RWPE1 (cell line): ENCODE results near the gene SGTA.
"Not testable (repeated sequence)": the region's sequence is repeated elsewhere in the genome, so short reads cannot be mapped to it uniquely, and the experiment has no call there.

ENCODE experiments used
- CTCF ChIA-PET: fragments of 350-600 bp; sonication (Branson Sonifier 250); formaldehyde crosslinking; extraction: SDS; loops from one replicate; lab custom pipeline; 2021; lab: Yijun Ruan, JAX
- POLR2A ChIA-PET: fragments of 400-600 bp; formaldehyde crosslinking; extraction: SDS; loops from one replicate; lab custom pipeline; 2020; ENCODE audit warnings: antibody characterized with exemption; ENCODE audit not compliant: low non-redundant PET; lab: Yijun Ruan, JAX
- DNase-seq: peaks from one replicate; pipeline ENCODE4 v3.0.0; 2012; ENCODE audit warnings: low spot score
- H3K27ac ChIP-seq: fragments of 450-650 bp; 2 replicates; pipeline ENCODE4 v1.5.1; 2017
- TF ChIP-seq, protein P1 (sequence below): fragments of 450-650 bp; conservative IDR thresholded peaks from 2 replicates; pipeline ENCODE4 v1.5.1; 2017; ENCODE audit warnings: low read depth, mild to moderate bottlenecking

SGTA gene

DNA sequence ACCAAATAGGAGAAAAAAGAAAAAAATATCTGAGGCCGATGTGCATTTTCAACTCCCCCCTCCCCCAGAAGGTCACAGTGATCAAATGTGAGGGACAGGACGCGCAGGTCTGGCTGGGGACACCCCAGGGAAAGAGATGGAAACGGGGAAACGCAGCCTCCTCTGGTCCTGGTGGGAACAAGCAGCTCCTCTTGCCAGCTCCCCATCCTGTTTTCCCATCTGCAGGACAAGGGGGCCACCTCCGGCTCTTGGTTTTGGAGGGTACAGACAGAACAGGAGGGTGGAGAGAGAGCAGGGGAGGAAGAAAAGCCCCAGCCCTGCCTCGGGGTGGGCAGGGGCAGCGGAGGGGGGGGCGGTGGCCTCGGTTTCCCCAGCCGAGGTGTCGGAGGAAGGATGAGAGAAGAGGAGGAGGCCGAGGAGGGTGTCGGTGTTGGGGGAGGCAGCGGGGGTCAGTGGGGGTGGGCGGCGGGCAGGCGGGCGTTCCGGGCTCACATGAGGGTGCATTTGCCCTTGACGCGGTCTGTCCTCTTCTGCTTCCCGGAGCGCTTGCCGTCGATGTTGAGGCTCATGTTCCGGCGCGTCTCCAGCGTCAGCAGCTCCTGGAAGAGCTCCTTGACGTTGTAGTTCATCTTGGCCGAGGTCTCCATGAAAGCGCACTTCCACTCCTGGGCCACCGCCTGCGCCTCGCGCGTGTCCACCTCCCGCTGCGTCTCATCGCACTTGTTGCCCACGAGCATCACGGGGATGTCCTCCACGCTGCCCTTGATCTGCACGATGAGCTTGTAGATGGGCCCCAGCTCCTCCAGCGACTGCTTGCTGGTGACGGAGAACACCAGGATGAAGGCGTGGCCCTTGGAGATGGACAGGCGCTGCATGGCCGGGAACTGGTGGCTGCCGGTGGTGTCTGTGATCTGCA, 66.1 kb downstream of the SGTA start:
- CTCF ChIA-PET: interaction anchor here (0.6 to 1.8 kb wide), 3 partner anchors 16 to 950 kb away, joined by 3 to 5 read pairs (median 3); no protein-coding TSS in a partner anchor

DNA sequence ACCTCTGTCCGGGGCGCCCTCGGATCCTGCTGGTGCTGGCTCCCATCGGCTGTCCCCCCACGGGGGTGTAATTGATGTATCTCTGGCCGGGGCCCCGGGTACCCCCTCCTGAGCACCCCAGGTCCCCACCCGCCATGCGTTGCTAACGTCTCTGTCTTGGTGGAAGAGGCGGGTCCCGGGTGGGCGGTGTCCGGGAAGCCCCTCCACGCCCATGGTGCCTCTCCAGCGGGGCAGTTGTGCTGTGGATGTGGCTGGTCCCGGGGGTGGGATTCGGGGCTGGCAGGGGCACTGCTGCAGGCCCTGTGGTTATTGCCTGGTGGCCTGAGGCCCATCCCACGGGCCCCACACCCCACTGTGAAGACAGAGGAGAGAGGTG, 66.8 kb downstream of the SGTA start:
- DNase-seq: no peak
- ChIA-PET CTCF (no interaction called here), POLR2A (no interaction called here)
- no peak overlapping the region for H3K27ac ChIP-seq
- TF ChIP-seq, protein P1, sequence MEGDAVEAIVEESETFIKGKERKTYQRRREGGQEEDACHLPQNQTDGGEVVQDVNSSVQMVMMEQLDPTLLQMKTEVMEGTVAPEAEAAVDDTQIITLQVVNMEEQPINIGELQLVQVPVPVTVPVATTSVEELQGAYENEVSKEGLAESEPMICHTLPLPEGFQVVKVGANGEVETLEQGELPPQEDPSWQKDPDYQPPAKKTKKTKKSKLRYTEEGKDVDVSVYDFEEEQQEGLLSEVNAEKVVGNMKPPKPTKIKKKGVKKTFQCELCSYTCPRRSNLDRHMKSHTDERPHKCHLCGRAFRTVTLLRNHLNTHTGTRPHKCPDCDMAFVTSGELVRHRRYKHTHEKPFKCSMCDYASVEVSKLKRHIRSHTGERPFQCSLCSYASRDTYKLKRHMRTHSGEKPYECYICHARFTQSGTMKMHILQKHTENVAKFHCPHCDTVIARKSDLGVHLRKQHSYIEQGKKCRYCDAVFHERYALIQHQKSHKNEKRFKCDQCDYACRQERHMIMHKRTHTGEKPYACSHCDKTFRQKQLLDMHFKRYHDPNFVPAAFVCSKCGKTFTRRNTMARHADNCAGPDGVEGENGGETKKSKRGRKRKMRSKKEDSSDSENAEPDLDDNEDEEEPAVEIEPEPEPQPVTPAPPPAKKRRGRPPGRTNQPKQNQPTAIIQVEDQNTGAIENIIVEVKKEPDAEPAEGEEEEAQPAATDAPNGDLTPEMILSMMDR: no peak

More for the DNA sequence above, 66.1 kb downstream of the SGTA start:
- TF ChIP-seq, protein P1: no peak
- no peak overlapping the region for H3K27ac ChIP-seq
- POLR2A ChIA-PET: no interaction called here
- DNase-seq: no peak

- TF ChIP-seq, protein P1: no peak
- POLR2A ChIA-PET: no interaction called here
- CTCF ChIA-PET: no interaction called here
- DNase-seq: no peak
- H3K27ac ChIP-seq: no peak overlapping the region
These were observed 67.4 kb downstream of the SGTA start for GRCh38 chr19:2715470-2716274.

DNA sequence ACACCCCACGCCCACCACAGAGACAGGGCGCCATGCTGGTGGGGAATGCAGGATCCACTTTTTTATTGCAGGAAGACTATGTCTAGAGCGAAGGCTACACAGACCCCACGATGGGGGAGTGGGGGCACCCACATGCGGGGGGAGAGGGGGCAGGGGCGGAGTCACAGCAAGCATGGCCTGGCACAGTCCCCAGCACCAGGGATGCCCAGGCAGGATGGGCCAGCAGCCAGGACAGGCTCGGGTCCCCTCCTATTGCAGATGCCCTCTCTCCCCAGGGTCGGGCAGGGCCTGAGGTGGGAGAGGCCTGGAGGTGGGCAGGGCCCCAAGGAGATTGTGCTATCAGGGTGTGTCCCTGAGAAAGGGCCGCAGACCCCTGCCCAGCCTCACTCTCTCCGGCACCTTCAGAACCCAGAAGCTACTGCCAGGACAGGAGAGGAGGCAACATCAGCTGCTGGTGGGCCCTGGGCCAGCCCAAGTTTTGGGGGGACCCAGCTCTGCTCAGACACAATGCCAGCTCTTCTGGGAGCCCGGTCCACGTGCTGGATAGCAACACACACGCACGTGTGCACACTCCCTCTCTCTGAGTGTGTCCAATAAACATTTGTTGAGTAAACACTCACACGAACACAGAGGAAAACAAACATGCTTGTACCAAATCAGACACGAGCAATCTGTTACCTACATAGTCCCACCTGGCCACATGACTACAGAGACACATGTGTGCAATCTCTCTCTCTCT, 68.4 kb downstream of the SGTA start:
- H3K27ac ChIP-seq: no peak overlapping the region
- CTCF ChIA-PET: no interaction called here
- DNase-seq: no peak
- TF ChIP-seq, protein P1: no peak
- POLR2A ChIA-PET: no interaction called here

DNA sequence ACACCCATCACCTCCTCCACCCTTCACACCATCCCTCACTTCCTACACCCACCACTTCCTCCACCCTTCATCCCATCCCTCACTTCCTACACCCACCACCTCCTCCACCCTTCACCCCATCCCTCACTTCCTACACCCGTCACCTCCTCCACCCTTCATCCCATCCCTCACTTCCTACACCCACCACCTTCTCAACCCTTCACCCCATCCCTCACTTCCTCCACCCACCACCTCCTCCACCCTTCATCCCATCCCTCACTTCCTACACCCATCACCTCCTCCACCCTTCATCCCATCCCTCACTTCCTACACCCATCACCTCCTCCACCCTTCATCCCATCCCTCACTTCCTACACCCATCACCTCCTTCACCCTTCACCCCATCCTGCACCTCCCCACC, 69.0 kb downstream of the SGTA start:
- H3K27ac ChIP-seq, POLR2A ChIA-PET, CTCF ChIA-PET, DNase-seq: not testable (repeated sequence)

DNA sequence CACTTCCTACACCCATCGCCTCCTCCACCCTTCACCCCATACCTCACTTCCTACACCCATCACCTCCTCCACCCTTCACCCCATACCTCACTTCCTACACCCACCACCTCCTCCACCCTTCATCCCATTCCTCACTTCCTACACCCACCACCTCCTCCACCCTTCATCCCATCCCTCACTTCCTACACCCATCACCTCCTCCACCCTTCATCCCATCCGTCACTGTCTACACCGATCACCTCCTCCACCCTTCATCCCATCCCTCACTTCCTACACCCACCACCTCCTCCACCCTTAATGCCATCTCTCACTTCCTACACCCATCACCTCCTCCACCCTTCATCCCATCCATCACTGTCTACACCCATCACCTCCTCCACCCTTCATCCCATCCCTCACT, 69.9 kb downstream of the SGTA start:
- CTCF ChIA-PET, DNase-seq, H3K27ac ChIP-seq, POLR2A ChIA-PET: not testable (repeated sequence)

DNA sequence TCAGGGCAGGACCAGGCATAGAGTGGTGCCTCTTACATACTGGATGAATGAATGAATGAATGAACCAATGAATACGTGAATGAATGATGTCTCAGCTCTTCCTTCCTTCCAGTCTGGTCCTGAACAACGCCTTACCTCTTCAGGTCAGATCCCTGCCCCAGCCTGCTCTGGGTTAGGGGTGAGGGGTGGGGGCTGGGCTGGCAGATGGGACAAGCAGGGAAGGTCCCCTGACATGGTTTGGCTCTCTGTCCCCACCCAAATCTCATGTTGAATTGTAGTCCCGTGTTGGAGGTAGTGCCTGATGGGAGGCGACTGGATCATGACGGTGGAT, 71.2 kb downstream of the SGTA start:
- CTCF ChIA-PET: interaction anchor here (0.6 kb wide), 1 partner anchor 58 kb away, joined by 3 read pairs; no protein-coding TSS in a partner anchor
- TF ChIP-seq, protein P1: no peak
- no peak overlapping the region for H3K27ac ChIP-seq
- no peak for DNase-seq
- POLR2A ChIA-PET: no interaction called here
